T-helper 17 cell (primary cell): ENCODE data around the gene RSPH6A. TPM values are rescaled to one million over a fixed set of nuclear protein-coding genes. Genes with fewer than 3 reads are reported as not detected.
A peak's percentile ranks its signal among the peaks of the same experiment; 100 is the strongest.
"Not testable (repeated sequence)": the region's sequence is repeated elsewhere in the genome, so short reads cannot be mapped to it uniquely, and the experiment has no call there.

Source experiments
- ATAC-seq: fragments of 150-1000 bp; cut with Tn5 transposase; 2 replicates; pipeline ENCODE4 v1.10.0; 2021; ENCODE audit warnings: mild to moderate bottlenecking, moderate library complexity
- DNase-seq, 3 donors: peaks; one replicate each; pipeline versions ENCODE4 v3.0.0 to v3.0.0-alpha.2; 2020 to 2021
- H3K9me3 ChIP-seq: one replicate; pipeline ENCODE4 v1.7.0; 2013; ENCODE audit warnings: low read length, mild to moderate bottlenecking; ENCODE audit not compliant: control insufficient read depth, poor library complexity, severe bottlenecking
- H3K27ac Mint-ChIP-seq: one replicate; pipeline ENCODE4 v1.8.0; 2022; ENCODE audit warnings: mild to moderate bottlenecking, moderate library complexity, mixed read lengths
- H3K27me3 Mint-ChIP-seq: one replicate; pipeline ENCODE4 v1.8.0; 2022; ENCODE audit warnings: mixed read lengths
- H3K36me3 Mint-ChIP-seq: one replicate; pipeline ENCODE4 v1.8.0; 2022; ENCODE audit warnings: low read depth, mixed read lengths
- H3K4me1 Mint-ChIP-seq: one replicate; pipeline ENCODE4 v1.8.0; 2022; ENCODE audit warnings: mild to moderate bottlenecking, mixed read lengths
- H3K4me3 Mint-ChIP-seq: one replicate; pipeline ENCODE4 v1.8.0; 2022; ENCODE audit warnings: mild to moderate bottlenecking, moderate library complexity, mixed read lengths
- total RNA-seq, 4 donors: library from RNA in 2 of 4; stranded (reverse) in 2 of 4; gene quantifications; one replicate each; pipeline ENCODE4 v1.2.3 and lab custom pipeline; 2022 to 2026

The RSPH6A gene
- total RNA-seq, 2 donors from 2014 or later: 0.10 to 0.34 TPM

DNA sequence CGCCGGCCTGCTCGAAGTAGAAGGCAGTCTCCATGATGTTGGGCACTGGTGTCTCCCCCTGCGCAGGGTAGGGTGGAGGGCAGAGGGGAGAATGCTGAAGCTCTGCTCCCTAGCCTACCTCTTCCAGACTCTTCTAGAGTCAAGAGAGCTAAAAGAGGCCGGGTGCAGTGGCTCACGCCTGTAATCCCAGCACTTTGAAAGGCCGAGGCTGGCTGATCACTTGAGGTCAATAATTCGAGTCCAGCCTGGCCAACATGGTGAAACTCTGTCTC is 10.2 kb downstream of the RSPH6A start:
- peaks cover 16% of the 10 kb centered on the region for H3K27me3 Mint-ChIP-seq

DNA sequence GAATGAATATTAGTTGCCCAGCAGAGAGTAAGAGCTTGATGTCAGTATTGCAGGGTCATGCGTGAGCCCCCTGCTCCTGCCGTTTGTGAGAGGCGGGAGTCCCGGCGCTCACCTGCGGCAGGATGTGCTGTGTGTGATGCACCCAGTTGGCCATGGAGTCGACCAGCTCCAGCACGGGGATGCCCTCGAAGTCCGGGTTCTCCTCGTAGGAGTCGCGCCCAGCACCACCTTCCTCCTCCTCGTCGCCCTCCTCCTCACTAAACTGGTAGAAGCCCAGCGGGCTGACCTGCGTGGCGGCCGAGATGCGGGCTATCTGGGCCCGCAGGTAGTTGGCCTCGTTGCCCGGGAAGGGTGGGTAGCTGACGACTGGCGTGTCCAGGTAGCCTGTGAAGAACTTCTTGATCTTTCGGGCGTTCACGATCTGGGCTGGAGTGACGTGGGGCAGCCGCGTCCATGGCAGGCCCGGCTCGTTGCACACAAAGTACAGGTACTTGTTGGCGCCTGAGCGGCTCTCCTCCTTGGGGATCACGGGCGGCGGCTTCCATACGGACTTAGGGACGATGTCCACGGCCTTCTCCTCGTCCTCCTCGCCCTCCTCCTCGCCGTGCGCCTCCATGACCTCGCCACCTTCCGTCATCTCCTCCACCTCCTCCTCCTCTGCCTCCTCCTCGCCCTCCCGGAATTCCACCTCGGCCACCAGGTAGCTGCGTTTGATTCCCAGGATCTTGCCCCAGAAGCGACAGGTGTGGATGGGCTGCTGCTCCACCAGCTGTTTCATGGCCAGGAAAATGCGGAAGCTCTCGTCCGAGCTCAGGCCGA is 10.8 kb downstream of the RSPH6A start:
- ATAC-seq (no peak), DNase-seq (no peak)
- peaks cover 16% of the 10 kb centered on the region for H3K27me3 Mint-ChIP-seq
- H3K4me1 Mint-ChIP-seq: peaks cover 3% of the 10 kb centered on the region
- no peak overlapping the region for H3K4me3 Mint-ChIP-seq
- H3K27ac Mint-ChIP-seq: no peak overlapping the region
- no peaks in the 10 kb centered on the region for H3K36me3 Mint-ChIP-seq
- H3K9me3 ChIP-seq: no peaks in the 10 kb centered on the region

More for the DNA sequence above, 10.2 kb downstream of the RSPH6A start:
- Mint-ChIP-seq H3K36me3 (no peaks in the 10 kb centered on the region), H3K4me1 (peaks cover 5% of the 10 kb centered on the region), H3K27ac (no peak overlapping the region), H3K4me3 (peak overlapping the region; percentile 19)
- no peak for ATAC-seq
- no peak for DNase-seq
- no peaks in the 10 kb centered on the region for H3K9me3 ChIP-seq

DNA sequence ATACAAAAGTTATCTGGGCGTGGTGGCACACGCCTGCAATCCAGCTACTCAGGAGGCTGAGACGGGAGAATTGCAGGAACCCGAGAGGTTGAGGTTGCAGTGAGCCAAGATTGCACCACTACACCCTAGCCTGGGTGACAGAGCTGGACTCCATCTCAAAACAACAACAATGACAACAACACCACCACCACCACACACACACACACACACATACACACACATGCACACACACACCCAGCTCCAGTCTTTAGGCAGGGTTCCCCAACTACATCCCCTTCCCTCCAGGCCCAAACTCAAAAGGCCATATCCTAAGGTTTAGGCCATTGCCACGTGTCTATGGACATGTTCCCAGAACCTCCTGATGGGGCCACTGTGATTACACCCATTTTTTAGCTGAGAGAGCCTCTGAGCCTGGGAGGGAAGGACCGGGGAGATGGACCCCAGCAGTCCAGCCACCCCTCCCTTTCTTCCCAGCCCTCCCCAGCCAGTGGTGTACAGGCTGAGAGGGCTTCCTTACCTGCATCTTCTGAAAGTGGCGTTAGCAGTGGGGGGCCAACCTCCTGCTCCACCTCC is 13.4 kb downstream of the RSPH6A start:
- H3K9me3 ChIP-seq: no peaks in the 10 kb centered on the region
- DNase-seq (no peak), ATAC-seq (no peak)
- H3K36me3 Mint-ChIP-seq: no peaks in the 10 kb centered on the region
- no peak overlapping the region for H3K27ac Mint-ChIP-seq
- peaks cover 8% of the 10 kb centered on the region for H3K4me1 Mint-ChIP-seq
- no peak overlapping the region for H3K4me3 Mint-ChIP-seq
- H3K27me3 Mint-ChIP-seq: peaks cover 33% of the 10 kb centered on the region

DNA sequence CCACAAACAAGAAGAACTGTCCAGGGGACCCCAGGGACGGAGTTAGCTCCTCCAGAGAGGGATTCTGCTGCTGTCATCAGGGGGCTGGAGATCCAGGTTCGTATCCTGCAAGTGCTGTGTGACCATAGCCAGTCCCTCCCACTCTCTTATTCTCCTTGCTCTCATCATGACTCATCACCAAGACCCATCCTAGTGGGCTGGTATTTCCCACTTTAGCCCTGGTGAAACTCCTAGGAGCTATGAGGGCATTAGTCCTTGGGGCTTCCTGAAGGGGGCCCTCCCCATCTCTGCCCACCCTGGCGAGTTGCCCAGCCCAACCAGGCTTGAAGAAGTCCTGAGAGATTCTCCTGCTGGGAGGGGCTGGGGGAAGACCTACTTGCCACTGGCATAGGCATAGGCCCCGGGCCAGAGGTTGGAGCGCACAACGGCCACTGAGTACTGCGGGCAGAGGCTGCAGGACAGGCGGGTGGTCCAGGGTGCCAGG is 15.0 kb downstream of the RSPH6A start:
- H3K9me3 ChIP-seq: no peaks in the 10 kb centered on the region
- no peak overlapping the region for H3K27ac Mint-ChIP-seq
- no peak for ATAC-seq
- no peak overlapping the region for H3K4me3 Mint-ChIP-seq
- peaks cover 5% of the 10 kb centered on the region for H3K4me1 Mint-ChIP-seq
- no peak for DNase-seq
- no peaks in the 10 kb centered on the region for H3K36me3 Mint-ChIP-seq
- H3K27me3 Mint-ChIP-seq: peaks cover 34% of the 10 kb centered on the region

DNA sequence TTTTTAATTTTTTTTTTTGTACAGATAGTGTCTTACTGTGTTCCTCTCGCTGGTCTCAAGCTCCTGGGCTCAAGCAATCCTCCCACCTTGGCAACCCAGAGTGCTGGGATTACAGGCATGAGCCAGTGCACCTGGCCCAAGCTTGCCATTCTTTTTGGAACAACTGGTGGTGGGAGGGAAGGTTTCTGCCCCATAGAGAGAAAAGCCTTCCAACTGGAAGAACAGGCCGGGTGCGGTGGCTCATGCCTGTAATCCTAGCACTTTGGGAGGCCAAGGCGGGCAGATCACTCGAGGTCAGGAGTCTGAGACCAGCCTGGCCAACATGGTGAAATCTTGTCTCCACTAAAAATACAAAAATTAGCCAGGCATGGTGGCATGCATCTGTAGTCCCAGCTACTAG is 15.6 kb downstream of the RSPH6A start:
- peaks cover 40% of the 10 kb centered on the region for H3K27me3 Mint-ChIP-seq
- not testable (repeated sequence) for H3K27ac Mint-ChIP-seq, H3K4me1 Mint-ChIP-seq, H3K9me3 ChIP-seq, H3K36me3 Mint-ChIP-seq, ATAC-seq, DNase-seq, H3K4me3 Mint-ChIP-seq

DNA sequence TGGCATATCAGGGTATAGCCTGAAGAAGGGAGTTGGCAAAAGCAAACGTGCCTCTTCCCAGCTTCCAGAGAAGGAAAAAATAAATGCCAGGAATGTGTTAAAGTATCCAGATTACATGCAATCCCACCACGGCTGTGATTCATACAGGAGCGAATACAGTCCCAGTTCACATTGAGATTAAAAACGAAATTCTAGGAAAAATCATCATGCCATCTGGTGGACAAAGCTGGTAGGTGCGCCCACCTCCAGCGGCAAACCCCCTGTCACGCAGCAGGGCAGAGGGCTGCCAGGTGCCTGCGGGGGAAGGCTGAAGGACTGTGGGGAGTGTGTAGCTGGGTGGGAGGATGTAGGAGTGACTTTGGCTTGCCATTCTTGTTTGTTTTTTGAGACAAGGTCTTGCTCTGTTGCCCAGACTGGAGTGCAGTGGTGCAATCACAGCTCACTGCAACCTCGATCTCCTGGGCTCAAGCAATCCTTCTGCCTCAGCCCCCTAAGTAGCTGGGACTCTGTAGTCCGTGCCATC is 16.1 kb downstream of the RSPH6A start:
- H3K9me3 ChIP-seq: no peaks in the 10 kb centered on the region
- Mint-ChIP-seq H3K27me3 (peaks cover 42% of the 10 kb centered on the region), H3K36me3 (no peaks in the 10 kb centered on the region), H3K4me3 (no peak overlapping the region), H3K4me1 (peaks cover 11% of the 10 kb centered on the region), H3K27ac (no peak overlapping the region)
- ATAC-seq (peak; percentile 96), DNase-seq (peak; percentile 42 to 54 (median 45))

DNA sequence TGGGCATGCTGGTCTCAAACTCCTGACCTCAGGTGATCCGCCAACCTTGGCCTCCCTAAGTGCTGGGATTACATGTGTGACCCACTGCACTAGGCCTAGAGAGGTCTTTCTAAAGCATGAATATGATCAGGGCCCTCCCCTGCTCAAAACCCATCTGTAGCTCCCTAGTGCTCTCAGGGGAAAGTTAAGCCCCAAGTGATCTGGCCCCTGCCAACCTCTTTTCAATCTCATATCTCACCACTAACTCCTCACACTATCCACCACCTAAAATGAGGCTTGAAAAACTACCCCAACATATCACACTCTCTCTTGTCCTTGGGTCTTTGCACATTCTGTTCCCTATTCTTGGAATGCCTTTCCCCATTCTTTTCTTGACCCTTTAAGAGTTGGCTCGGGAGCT is 20.5 kb downstream of the RSPH6A start:
- H3K4me1 Mint-ChIP-seq: peaks cover 42% of the 10 kb centered on the region
- H3K4me3 Mint-ChIP-seq: peak overlapping the region; percentile 74
- DNase-seq: no peak
- peaks cover 26% of the 10 kb centered on the region for H3K27me3 Mint-ChIP-seq
- no peak for ATAC-seq
- H3K27ac Mint-ChIP-seq: no peak overlapping the region
- H3K36me3 Mint-ChIP-seq: no peaks in the 10 kb centered on the region
- H3K9me3 ChIP-seq: no peaks in the 10 kb centered on the region

DNA sequence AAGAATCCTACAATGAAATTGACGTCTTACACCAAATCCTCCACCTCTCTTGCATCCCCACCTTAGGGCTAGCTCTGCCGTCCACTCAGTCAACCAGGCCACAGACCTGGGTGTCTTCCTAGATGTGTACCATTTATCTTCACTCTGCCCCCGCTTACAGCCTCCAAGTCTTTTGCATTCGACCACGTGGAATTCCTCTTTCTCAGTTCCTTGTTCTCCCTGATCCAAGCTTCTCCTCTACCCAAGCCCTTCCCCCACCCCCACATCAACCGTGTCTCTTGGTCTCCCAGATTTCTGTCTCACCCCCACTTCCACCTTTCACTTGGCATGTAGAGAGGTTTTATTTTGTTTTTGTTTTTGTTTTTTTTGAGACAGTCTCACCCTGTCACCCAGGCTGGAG is 21.2 kb downstream of the RSPH6A start:
- DNase-seq (no peak), ATAC-seq (no peak)
- Mint-ChIP-seq H3K27me3 (peaks cover 21% of the 10 kb centered on the region), H3K4me3 (peak overlapping the region; percentile 85), H3K27ac (peak overlapping the region; percentile 90), H3K36me3 (peaks cover 3% of the 10 kb centered on the region), H3K4me1 (peaks cover 42% of the 10 kb centered on the region)
- no peaks in the 10 kb centered on the region for H3K9me3 ChIP-seq

DNA sequence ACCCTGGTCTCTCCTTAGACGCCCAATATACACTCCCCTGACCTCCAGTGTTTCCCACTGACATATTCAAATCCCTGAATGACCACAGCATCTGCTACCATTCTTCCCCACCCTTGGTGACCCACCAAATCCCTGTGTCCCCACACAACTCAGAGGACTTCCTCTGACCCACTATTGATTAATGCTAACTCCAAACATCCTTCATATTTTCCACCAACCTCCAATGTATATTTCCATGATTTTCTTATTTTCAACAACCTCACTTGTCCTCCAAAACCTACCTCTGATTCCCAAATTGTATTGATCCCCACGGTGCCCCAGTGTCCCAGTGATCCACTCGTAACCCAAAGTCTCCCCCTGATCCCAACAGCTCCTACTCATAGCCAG is 21.9 kb downstream of the RSPH6A start:
- H3K4me3 Mint-ChIP-seq: peak overlapping the region; percentile 85

DNA sequence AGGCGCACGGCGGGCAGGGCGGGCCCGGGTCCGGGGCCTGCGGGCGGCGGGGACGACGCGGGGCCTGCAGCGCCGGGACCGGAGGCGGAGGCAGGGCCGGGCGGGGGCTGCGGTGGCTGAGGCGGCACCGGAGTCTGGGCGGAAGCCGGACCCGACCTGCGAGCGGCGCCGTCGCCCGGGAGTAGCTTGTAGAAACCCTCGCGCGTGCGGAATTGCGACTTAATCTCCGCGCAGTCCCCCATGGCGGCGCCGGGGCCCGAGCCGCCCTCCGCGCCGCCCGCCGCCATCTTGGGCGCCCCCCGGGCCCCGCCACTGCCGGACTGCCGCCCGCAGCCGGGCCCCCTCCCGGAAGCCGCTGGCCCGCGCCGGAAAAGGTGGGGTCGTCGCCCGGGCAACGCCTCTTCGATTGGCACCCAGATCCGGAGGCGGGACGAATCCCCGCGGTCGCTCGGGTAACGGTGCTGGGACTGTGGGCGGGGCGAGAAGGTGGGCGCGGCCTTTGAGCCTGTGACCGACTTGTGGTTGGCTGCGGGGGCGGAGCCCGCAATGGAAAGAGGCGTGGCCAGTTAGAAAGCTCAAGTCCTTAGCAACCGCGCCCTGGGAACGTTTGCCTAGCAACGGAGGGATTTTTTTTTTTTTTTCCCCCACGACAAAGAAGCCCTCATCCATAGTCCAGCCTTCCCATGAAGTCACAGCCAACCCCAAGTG is 22.5 kb downstream of the RSPH6A start, which contains the start of gene DMWD:
Gene DMWD (minus strand): TSS at position 376 of the 708 bp plus-strand sequence. CDS start 89 bp downstream, at position 287.
- peak; percentile 99 for DNase-seq
- Mint-ChIP-seq H3K4me3 (peak within 1 kb of the TSS; percentile 97), H3K27ac (peak within 1 kb of the TSS; percentile 91), H3K36me3 (peaks cover 5% of the 10 kb centered on the region), H3K27me3 (peaks cover 19% of the 10 kb centered on the region), H3K4me1 (peaks cover 46% of the 10 kb centered on the region)
- peak; percentile 96 for ATAC-seq
- no peaks in the 10 kb centered on the region for H3K9me3 ChIP-seq

More for the DNA sequence above, 21.9 kb downstream of the RSPH6A start:
- Mint-ChIP-seq H3K27me3 (peaks cover 18% of the 10 kb centered on the region), H3K27ac (peak overlapping the region; percentile 90), H3K4me1 (peaks cover 44% of the 10 kb centered on the region), H3K36me3 (peaks cover 4% of the 10 kb centered on the region)
- no peaks in the 10 kb centered on the region for H3K9me3 ChIP-seq
- DNase-seq (no peak), ATAC-seq (no peak)

DNA sequence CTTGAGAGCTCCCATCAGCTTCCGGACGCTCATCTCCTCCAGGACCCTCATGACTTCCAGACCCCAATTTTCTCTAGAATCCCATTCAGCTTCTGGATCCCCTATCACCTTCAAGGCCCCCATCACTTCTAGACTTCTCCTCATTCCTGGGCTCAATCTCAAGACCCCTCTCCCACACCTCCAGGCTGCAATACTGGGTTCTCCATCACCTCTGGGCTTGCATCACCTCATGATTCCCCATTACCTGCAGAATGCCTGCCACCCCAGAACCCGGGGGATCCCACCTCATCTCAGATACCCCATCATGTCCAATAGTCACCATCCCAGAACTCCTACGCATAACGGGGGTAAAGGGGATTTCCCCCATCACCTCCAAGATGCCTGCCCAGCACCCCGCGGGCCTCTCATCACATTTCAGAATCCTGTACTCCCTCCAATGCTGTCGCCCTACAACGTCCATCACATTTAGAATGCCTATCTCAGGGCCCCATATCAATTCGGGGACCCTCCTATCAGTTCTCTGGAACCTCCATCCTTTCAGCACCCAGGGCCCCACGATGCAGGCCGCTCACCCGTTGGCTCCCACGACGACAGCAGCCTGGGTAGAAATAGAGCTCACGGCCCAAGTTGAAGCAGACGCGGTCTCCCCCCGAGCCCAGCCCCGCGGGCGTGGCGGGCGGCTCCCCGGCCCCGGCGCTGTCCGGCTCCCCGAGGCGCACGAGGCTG is 23.2 kb downstream of the RSPH6A start:
- H3K9me3 ChIP-seq: no peaks in the 10 kb centered on the region
- Mint-ChIP-seq H3K27me3 (peaks cover 22% of the 10 kb centered on the region), H3K4me3 (peak overlapping the region; percentile 97), H3K36me3 (peaks cover 5% of the 10 kb centered on the region), H3K27ac (peak overlapping the region; percentile 91), H3K4me1 (peaks cover 46% of the 10 kb centered on the region)
- ATAC-seq (no peak), DNase-seq (no peak)

DNA sequence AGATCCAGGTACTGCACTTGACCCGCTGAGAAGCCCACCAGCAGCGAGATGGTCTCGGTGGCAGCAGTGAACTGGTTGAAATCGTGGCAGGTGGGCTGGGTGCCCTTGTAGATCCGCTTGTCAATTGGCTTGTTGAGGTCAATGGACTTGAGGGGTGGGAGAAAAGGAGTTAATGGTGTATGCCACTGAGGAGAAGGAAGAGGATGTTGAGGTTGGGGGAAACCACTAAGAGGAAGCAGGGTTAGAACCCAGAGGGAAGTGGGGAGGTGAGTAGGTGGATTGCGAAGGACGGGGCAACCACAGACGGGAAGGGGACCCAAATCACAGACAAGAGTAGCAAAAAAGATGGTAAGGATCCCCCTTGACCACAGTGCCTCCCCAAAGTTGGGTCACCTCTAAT is 24.2 kb downstream of the RSPH6A start:
- peaks cover 5% of the 10 kb centered on the region for H3K36me3 Mint-ChIP-seq

More for the DNA sequence above, 24.2 kb downstream of the RSPH6A start:
- Mint-ChIP-seq H3K27ac (peak overlapping the region; percentile 91), H3K4me1 (peaks cover 46% of the 10 kb centered on the region), H3K4me3 (peak overlapping the region; percentile 97), H3K27me3 (peaks cover 22% of the 10 kb centered on the region)
- ATAC-seq: peak; percentile 31
- no peaks in the 10 kb centered on the region for H3K9me3 ChIP-seq
- no peak for DNase-seq
